Measurements from ENCODE around the gene C1QTNF9B.

C1QTNF9B gene

DNA sequence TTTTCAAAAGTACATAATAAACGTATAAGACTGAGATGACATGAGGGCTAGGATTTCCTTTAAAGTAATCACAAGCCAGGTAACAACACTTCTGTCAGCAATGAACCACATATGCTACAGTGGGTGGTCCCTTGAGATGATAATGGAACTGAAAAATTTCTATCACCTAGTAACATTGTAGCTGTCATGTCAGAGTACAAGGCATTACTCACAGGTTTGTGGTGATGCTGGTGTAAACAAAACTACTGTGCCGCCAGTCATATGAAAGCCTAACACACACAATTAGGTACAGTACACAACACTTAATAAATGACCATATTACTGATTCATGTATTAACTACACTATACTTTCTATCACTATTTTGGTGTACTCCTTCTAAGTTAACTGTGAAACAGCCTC is 45.0 kb downstream of the C1QTNF9B start:
- no peak for ATAC-seq
- Mint-ChIP-seq H3K36me3 (peaks cover 34% of the 10 kb centered on the region), H3K4me1 (peaks cover 40% of the 10 kb centered on the region), H3K9me3 (no peaks in the 10 kb centered on the region), H3K4me3 (no peak overlapping the region), H3K27me3 (no peaks in the 10 kb centered on the region), H3K27ac (no peak overlapping the region)

DNA sequence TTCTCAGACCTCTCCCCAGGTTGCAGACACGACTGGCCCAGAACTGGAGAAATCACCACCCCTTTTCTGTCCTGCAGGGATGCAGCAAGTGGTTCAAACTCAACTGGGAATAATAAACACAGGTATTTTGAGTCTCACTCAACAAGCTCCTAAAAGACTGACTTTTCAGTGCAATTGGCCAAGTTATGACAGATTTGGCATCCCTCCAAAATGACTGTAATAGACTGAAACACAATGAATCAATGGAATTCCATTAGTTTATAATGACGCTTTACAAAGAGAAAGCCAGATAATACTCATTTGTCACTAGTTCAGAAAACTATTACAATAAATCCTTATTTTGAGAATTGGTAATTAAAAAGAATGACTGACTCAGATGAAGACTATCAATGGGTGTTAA is 46.2 kb downstream of the C1QTNF9B start:
- H3K4me1 Mint-ChIP-seq: peaks cover 45% of the 10 kb centered on the region
- H3K9me3 Mint-ChIP-seq: no peaks in the 10 kb centered on the region
- H3K27me3 Mint-ChIP-seq: no peaks in the 10 kb centered on the region
- no peak for ATAC-seq
- no peak overlapping the region for H3K27ac Mint-ChIP-seq
- no peak overlapping the region for H3K4me3 Mint-ChIP-seq
- peaks cover 34% of the 10 kb centered on the region for H3K36me3 Mint-ChIP-seq

DNA sequence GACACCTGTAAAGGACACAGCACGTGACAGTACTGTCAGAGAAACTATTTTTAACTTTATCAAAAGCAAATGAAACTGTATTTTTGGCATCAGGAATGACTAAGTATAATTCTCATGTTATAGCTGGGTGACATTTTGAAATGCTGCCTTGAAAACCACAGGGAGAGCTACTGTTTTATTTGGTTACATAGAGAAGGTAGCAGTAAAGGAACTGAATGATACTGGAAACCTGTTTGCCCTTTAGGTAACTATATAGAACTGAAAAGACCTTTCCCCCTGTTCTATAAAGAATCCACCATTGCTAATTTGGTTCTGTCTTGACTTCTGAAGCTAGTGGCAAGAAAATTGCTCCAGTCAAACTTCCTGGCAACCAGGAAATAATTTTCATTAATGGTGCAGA is 47.2 kb downstream of the C1QTNF9B start:
- Mint-ChIP-seq H3K36me3 (peaks cover 30% of the 10 kb centered on the region), H3K4me3 (no peak overlapping the region), H3K9me3 (no peaks in the 10 kb centered on the region), H3K4me1 (peaks cover 52% of the 10 kb centered on the region), H3K27ac (no peak overlapping the region), H3K27me3 (no peaks in the 10 kb centered on the region)
- ATAC-seq: no peak

DNA sequence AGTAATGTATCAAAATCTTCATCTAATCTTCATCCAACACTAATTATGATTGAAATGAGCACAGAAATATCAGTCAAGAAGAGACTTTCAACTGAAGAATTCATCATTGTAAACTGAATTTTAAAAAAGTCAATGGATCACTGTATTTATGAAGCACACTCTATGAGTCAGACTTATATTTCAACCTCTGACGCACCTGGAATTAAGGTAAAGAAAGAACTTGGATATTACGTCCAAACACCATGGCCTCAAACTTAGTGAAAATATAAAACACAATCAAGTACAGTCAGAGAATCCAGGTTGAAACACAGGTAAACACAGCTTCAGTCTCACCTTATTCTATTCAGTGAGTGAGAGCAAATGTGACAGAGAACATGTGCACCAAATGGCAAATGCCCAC is 47.6 kb downstream of the C1QTNF9B start:
- no peak overlapping the region for H3K4me3 Mint-ChIP-seq
- H3K27me3 Mint-ChIP-seq: no peaks in the 10 kb centered on the region
- no peak overlapping the region for H3K27ac Mint-ChIP-seq
- ATAC-seq: no peak
- no peaks in the 10 kb centered on the region for H3K9me3 Mint-ChIP-seq
- H3K4me1 Mint-ChIP-seq: peaks cover 52% of the 10 kb centered on the region
- peaks cover 30% of the 10 kb centered on the region for H3K36me3 Mint-ChIP-seq

DNA sequence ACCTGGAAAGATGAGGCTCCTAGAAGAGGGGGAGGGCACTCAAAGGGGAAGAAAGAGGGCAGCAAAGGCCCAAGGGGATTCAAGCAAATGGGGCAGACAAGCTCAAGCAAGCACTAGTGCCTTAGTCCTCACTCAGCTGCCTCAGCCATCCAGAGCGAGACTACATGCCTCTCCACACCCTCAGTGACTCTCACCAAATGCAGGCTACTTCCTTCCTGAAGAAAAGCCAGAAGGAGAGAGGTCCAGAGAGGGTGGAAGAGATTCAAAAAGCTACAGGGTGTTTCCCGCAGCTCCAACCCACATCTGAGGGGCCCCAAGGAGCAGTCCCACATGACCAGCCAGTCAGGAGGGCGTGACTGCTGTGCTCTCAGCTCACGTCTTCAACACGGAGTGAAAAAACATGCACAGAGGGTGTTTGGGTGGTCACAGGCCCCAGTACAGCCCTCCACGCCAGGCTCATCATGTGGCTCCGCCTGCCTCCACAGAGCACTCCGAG is 48.6 kb downstream of the C1QTNF9B start:
- H3K27ac Mint-ChIP-seq: peak overlapping the region; percentile 48
- peak; percentile 69 for ATAC-seq
- H3K36me3 Mint-ChIP-seq: peaks cover 32% of the 10 kb centered on the region
- peaks cover 59% of the 10 kb centered on the region for H3K4me1 Mint-ChIP-seq
- H3K9me3 Mint-ChIP-seq: no peaks in the 10 kb centered on the region
- no peaks in the 10 kb centered on the region for H3K27me3 Mint-ChIP-seq
- H3K4me3 Mint-ChIP-seq: no peak overlapping the region

GRCh38 chr13:23848019-23848418 is 49.3 kb downstream of the C1QTNF9B start:
- H3K27ac Mint-ChIP-seq: peak overlapping the region; percentile 48
- no peak for ATAC-seq
- H3K27me3 Mint-ChIP-seq: no peaks in the 10 kb centered on the region
- H3K4me1 Mint-ChIP-seq: peaks cover 62% of the 10 kb centered on the region
- H3K9me3 Mint-ChIP-seq: no peaks in the 10 kb centered on the region
- H3K4me3 Mint-ChIP-seq: no peak overlapping the region
- H3K36me3 Mint-ChIP-seq: peaks cover 36% of the 10 kb centered on the region

- H3K27me3 Mint-ChIP-seq: no peaks in the 10 kb centered on the region
- no peak overlapping the region for H3K4me3 Mint-ChIP-seq
- H3K9me3 Mint-ChIP-seq: no peaks in the 10 kb centered on the region
- H3K27ac Mint-ChIP-seq: peak overlapping the region; percentile 25
- no peak for ATAC-seq
- H3K36me3 Mint-ChIP-seq: peaks cover 39% of the 10 kb centered on the region
- peaks cover 62% of the 10 kb centered on the region for H3K4me1 Mint-ChIP-seq
These were observed 49.8 kb downstream of the C1QTNF9B start for GRCh38 chr13:23847497-23847896.

DNA sequence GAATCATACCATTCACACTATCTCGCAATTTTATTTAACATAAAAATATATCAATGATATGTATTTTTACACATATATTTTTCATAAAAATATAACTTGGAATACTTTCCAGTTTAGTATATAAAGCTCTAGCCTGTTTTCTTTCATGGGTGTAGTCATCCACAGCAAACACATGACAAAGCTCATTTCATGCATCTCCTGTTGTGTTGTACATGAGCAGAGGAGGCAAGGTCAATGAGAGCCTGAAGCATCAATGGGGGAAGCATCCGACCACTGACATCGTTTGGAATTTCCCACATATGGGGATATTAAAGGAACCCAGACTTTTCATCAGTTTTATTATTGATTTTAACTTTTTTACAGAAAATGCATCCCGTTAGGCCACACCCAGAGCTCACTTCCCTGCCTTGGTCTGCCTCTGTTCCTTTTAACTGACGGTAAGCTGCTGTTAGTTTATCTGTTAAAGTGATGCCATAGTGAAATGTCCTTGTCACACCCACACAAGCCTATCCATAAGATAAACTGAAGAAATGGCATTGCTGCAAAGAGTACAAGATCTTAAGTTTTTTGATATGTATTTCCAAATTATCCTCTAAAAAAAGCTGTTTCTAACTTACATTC is 52.1 kb downstream of the C1QTNF9B start:
- Mint-ChIP-seq H3K9me3 (no peaks in the 10 kb centered on the region), H3K36me3 (peaks cover 36% of the 10 kb centered on the region), H3K27ac (no peak overlapping the region), H3K27me3 (no peaks in the 10 kb centered on the region), H3K4me1 (peaks cover 54% of the 10 kb centered on the region), H3K4me3 (no peak overlapping the region)
- ATAC-seq: no peak

- H3K4me3 Mint-ChIP-seq: no peak overlapping the region
- no peak for ATAC-seq
These were observed 53.2 kb downstream of the C1QTNF9B start for GRCh38 chr13:23844132-23844531.

GRCh38 chr13:23843436-23843835 is 53.9 kb downstream of the C1QTNF9B start:
- H3K4me1 Mint-ChIP-seq: peaks cover 41% of the 10 kb centered on the region
- no peak for ATAC-seq
- H3K27ac Mint-ChIP-seq: no peak overlapping the region
- H3K9me3 Mint-ChIP-seq: no peaks in the 10 kb centered on the region
- H3K27me3 Mint-ChIP-seq: no peaks in the 10 kb centered on the region
- H3K4me3 Mint-ChIP-seq: no peak overlapping the region
- H3K36me3 Mint-ChIP-seq: peaks cover 50% of the 10 kb centered on the region

More at GRCh38 chr13:23844132-23844531, 53.2 kb downstream of the C1QTNF9B start:
- H3K36me3 Mint-ChIP-seq: peaks cover 44% of the 10 kb centered on the region
- H3K4me1 Mint-ChIP-seq: peaks cover 48% of the 10 kb centered on the region
- no peaks in the 10 kb centered on the region for H3K27me3 Mint-ChIP-seq
- H3K27ac Mint-ChIP-seq: no peak overlapping the region
- H3K9me3 Mint-ChIP-seq: no peaks in the 10 kb centered on the region

GRCh38 chr13:23842406-23842805 is 54.9 kb downstream of the C1QTNF9B start:
- H3K36me3 Mint-ChIP-seq: peaks cover 51% of the 10 kb centered on the region
- H3K27me3 Mint-ChIP-seq: no peaks in the 10 kb centered on the region
- H3K27ac Mint-ChIP-seq: no peak overlapping the region
- H3K4me3 Mint-ChIP-seq: no peak overlapping the region
- H3K4me1 Mint-ChIP-seq: peaks cover 31% of the 10 kb centered on the region
- ATAC-seq: no peak
- no peaks in the 10 kb centered on the region for H3K9me3 Mint-ChIP-seq

All from stimulated activated memory B cell treated with anti-CD40 and anti-IgM and Interleukin-4, amounts not matched to agents 10 μg/mL and 1 μg/mL and 100 μg/mL, for 72 hours (primary cell).